SKM-1 (cell line): ENCODE data around the gene IPO11.
"Not testable (repeated sequence)": the region's sequence is repeated elsewhere in the genome, so short reads cannot be mapped to it uniquely, and the experiment has no call there.

Experiments
- DNase-seq: peaks from one replicate; lab custom pipeline; 2025; ENCODE audit not compliant: unreplicated experiment; lab: John Stamatoyannopoulos, UW

IPO11 gene

DNA sequence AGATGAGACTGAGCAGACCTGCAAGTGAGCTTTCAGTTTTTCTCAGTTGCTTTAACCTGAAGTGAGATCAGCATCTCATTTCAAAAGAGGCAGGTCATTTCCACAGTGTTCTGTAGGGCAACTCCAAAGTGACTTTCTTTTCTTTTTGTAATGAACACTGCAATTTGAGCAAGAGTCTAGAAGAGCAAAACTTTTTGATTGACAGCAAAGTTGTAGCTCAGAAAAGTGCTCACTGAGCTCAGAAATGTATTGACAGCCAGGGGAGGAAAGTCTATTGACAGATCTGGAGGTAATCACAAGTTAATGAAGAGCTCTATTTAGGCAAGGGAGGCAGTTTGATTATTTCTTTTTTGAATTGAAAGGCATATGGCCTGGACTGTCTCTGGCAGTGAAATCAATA, 220.7 kb downstream of the IPO11 start:
- DNase-seq, result no peak

DNA sequence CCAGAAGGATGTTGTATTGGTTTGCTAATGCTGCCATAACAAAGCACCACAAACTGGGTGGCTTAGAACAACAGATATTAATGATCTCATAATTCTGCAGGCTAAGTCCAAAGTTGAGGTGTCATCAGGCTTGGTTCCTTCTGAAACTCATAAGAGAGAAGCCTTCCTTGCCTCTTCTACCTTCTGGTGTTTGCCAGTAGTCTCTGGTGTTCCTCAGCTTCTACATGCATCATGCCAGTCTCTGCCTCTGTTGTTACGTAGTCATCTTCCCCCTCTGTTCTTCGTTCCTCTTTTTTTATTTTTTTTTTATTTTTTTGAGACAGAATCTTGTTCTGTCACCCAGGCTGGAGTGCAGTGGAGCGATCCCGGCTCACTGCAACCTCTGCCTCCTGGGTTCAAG, 227.9 kb downstream of the IPO11 start:
- DNase-seq, result no peak

DNA sequence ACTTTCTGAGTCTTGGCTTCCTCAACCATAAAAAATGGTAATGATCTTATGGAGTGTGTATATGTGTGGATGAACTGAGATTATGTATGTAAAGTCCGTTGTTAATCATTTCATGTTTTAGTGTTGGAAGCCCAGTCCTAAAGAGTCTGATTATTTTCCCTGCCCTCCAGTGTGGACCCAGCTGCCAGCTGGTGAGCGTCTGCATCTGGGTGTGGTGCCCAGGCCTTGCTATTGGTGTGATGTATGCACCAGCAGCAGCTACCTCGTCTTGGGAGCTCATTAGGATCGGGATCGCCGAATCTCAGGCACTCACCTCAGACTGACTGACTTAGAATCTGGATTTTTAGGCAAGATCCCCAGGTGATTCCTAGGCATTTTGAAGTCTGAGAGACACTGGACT, 229.9 kb downstream of the IPO11 start:
- DNase-seq, result no peak

DNA sequence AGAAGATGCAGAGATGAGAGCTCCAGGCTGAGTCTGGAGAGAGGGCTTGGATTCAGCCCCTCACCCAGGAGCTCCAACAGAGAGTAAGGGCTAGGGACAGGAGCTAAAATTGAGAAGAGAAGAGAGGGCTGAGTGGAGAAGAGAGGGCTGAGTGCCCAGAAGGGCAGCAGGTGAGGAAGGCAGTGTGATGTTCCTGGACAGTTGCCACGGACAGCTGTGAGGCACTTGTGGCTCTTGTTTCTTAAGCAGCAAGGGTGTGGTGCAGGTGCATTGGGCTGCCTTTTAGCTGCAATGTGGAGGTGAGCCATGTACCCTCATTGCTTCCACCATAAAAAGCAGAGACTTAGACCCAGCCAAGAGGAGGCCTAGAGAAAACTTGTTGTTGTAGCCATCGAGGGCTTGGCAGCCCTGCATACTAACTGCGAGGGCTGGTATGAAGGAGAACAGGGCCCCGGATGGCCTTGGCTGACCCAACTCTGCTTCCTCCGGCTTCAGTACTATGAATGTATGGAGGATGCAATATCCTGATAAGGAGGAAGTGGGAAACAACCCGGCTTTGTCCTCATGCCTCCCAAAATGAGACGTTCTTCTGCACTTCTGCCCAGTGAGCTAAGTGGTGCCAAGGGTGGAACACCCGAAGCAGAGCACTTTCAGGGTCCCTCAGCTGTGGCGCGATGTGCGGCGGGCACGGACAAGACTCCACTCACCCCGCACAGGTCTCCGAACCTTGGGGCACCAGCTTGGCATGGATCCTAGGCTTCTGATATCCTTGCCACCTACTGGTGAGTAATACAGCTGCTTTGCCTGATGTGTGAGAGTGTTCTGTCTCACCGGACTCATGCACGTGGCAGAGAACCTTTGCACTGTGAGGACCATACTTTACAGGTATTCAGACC, 231.2 kb downstream of the IPO11 start:
- DNase-seq, result no peak

DNA sequence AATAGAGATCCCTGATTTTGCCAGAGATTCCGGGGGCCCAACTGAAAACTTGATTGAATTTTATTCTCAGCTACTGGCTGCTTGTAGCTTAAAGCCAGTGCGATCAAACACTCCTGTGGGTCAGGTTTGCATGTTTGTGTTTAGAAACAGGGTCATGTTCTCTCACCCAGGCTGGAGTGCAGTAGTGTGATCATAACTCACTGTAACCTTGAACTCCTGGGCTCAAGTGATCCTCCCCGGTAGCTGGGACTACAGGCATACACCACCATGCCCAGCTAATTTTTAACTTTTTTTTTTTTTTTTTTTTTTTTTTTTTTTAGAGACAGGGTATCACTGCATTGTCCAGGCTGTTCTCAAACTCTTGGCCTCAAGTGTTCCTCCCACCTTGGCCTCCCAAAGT, 232.7 kb downstream of the IPO11 start:
- no peak for DNase-seq

DNA sequence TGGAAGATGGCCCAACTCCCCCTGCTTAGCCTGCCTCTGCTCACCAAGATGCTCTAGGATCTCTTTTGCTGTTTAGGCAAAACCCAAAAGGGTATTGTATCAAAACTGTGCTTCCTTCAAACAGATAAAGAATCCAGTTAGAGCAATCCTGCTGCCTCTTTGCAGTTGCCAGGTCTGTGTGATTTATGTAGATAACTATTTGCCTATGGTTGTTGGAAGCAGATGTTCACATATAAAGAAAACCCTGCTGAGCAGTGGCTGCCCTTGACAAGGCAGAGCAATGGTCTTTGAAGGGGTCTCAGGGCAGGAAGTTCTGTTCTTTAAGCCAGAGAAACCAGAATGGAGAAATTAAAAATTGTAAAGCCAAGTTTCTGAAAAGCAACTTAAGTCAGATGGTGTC, 234.7 kb downstream of the IPO11 start:
- DNase-seq, result no peak

DNA sequence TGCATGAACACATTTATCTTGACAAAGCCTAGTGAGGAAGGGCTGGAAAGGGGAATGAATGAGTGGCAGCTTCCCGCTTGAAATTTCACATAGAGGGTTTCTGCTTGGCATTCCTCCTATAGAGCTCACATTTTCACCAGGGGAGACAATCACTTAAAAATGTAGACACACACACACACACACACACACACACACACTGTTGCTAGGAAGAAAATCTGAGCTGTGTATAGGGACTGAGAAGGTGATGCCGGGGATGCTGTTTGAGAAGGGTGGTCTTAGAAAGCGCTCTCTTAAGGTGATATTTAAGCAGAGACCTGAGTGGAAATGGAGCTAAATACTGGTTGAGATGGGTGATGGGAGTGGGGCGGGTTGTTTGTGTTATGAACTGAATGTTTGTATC, 236.5 kb downstream of the IPO11 start:
- DNase-seq, result no peak

DNA sequence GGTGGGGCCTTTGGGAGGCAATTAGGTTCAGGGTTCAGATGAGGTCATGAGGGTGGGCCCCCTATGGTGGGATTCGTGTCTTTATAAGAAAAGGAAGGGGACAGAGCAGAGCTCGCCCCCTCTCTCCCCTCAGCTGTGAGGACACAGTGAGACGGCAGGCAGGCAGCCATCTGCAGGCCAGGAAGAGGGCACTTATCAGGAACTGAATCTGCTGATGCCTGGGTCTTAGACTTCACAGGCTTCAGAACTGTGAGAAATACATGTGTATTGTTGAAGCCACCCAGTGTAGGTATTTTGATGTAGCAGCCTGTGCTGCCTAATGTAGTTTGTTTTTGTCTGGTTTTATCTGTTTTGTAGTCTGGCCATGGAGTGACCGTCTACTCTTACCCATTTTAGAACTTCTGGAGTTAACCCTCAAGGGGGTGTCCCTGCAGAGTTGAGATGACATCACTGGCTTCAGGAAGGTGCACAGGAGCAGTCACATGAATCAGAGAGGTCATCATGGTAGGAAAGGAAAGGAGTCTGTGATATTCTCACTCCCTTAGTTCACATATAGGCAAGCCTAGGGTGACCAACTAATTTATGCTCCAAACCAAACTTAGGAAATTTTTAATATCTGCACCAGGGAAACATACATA, 237.0 kb downstream of the IPO11 start:
- DNase-seq, result no peak

DNA sequence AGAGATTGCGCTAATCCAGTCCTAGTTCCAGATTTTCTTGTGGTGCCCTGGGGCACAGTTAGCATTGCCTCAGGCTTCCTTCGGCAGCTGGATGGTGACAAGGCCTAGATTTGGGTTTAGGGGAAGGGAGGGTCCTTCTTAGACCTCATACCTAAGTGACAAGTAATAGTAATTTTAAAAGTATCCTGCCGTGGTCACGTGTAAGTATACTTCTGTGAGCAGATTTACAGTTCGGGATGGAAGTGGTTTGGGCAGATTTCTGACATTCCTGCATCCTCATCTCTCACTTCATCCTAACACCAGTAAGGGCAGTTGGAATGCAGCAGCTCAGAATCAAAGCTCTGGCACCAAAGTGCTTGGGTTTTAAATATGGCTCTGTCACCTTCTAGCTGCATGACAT, 237.6 kb downstream of the IPO11 start:
- no peak for DNase-seq

DNA sequence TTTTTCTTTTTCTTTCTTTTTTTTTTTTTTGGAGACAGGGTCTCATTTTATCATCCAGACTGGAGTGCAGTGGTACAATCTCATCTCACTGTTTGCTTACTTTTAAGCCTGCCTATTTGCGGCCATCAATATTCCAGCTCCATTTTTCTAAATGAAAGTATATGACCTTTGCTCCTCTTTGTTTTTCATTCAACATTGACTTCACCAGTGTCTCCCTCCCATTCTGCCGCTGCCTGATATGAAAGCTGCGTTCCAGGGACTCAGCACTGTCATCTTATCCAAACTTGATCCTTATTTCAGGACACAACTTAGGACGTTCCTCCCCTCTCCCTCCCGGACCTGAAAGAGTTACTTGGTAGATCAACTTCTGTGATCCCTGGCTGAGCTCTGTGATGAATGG, 239.7 kb downstream of the IPO11 start:
- DNase-seq, result no peak

DNA sequence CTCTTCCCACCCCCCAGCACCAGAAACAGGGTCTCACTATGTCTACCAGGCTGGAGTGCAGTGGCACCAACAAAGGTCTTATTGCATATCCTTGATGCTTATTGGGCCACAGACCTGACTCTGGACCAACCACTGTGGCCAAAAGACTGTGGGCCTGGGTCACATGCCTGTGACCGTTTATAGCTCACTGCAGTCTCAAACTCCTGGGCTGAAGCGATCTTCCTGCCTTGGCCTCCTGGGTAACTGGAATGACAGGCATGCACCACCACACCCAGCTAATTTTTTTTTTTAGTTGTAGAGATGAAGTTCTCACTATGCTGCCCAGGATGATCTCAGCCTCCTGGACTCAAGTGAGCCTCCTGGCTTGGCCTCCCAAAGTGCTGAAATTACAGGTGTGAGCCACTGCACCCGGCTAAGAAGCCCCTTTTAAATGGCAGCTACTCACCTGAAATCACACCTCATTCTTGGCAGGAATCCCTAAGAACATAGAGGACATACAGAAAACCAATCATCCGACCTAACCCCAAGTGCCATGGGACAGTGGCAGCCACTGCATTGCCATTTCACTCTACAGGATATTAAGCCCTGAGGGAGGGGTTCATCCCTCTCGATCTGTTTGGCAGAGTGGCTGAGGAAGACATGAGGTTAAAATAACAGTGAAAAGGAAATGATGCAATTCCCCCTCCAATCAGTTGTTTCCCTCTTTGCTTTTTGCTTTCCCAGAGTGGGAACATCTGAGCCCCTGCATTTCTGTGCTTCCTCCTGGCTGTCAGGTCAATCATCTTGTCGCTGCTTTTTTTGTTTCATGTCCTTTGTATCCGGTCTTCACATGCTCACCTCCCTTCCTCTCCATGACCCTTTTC, 240.7 kb downstream of the IPO11 start:
- DNase-seq, result peak; percentile 25

DNA sequence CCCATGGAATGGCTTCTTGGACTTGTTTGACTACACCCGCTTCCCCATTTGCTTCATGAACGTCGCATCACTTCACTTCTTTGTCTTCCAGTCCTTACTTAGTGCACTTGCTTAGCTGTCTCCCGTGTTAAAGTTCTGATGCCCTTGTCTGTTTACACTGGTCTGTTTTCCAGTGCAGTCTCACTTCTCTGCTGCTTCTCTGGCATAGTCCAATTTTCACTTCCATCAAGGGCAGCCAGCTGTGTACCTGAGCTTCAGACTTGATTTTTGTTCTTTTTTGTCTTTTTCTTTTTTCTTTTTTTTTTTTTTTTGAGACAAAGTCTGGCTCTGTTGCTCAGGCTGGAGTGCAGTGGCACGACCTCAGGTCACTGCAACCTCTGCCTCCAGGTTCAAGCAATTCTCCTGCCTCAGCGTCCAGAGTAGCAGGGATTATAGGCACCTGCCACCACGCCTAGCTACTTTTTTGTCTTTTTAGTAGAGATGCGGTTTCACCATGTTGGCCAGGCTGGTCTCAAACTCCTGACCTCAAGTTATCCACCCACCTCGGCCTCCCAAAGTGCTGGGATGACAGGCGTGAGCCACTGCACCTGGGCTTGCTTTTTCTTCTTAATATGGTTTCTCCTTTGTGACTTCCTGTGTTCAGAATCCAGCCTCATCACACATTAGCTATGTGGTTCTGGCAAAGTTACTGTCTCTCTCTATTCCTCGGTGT, 241.5 kb downstream of the IPO11 start:
- no peak for DNase-seq

DNA sequence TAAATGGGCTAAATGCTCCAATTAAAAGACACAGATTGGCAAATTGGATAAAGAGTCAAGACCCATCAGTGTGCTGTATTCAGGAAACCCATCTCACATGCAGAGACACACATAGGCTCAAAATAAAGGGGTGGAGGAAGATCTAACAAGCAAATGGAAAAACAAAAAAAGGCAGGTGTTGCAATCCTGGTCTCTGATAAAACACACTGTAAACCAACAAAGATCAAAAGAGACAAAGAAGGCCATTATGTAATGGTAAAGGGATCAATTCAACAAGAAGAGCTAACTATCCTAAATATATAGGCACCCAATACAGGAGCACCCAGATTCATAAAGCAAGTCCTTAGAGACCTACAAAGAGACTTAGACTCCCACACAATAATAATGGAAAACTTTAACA, 245.2 kb downstream of the IPO11 start:
- DNase-seq, result not testable (repeated sequence)

DNA sequence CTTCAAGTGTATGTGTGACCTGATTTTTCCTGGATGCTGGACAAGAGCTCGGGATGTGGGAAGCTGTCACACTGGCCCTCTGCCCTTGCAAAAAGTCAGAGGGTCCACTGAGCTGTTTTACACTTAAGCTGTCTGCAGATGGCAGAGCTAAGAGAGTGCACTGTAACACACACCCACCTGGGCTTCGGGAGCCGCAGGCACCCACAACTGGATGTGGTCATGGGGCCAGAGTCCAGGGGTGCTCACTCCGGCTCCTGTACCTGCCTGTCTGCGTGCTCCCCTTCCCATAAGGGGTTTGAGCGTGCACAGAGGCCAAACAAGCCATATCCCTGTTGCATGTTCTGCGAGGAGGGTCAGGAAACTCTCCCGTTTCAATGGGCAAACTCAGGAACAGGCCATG, 248.6 kb downstream of the IPO11 start:
- no peak for DNase-seq

DNA sequence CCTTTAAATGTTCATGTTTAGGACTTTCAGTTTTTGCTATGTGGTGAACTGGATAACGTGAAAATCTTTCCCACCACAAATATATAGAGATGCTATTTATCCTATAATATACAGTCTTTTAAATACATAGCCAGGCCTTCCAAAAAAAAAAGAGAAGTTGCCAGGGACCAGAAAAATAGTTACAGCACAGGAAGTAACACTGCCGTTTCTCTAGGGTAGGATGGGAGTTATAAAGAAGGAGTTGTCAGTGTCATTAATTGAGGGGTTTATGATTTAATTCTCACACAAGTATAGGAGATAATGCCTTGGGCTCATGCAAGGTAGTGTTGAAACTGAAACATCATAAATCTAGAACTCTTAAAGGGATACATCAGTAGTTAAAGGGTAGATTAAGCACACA, 250.0 kb downstream of the IPO11 start:
- peak; percentile 6 for DNase-seq

DNA sequence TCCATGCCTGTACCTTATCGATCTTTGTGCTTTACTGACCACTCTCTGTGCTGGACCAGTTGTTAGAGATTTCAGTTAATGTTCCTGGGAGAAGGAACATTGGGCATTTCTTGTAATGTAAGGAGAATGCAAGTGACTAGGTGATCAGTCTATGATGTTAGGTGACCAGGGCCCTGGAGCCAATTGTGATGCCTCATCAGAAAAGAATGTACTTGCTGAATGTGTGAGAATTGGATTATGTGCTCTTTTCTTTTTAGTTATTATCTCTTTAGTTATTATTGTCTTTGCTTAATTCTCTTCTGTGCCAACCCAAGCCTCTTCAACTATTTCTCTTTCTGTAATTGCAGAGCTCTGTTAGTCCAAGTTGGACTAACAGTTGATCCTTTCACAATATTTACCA, 258.9 kb downstream of the IPO11 start:
- DNase-seq, result no peak

DNA sequence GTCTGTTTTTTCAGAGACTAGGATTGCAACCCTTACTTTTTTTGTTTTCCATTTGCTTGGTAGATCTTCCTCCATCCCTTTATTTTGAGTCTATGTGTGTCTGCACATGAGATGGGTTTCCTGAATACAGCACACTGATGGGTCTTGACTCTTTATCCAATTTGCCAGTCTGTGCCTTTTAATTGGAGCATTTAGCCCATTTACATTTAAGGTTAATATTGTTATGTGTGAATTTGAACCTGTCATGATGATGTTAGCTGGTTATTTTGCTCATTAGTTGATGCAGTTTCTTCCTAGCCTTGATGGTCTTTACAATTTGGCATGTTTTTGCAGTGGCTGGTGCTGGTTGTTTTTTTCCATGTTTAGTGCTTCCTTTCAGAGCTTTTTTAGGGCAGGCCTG, 264.0 kb downstream of the IPO11 start:
- DNase-seq, result not testable (repeated sequence)
